SK-N-MC (cell line): ENCODE data around the gene SAYSD1.

Experiments used
- EZH2 ChIP-seq: fragments of 200-600 bp; sonication (generic); IDR thresholded peaks from one replicate; pipeline ENCODE4 v1.6.1; 2017; ENCODE audit warnings: antibody characterized with exemption
- FOXP2 ChIP-seq: optimal IDR thresholded peaks from 2 replicates; pipeline ENCODE3; 2011; ENCODE audit warnings: mild to moderate bottlenecking, moderate library complexity; ENCODE audit not compliant: insufficient read depth; ENCODE audit errors: extremely low read length, control extremely low read depth
- POLR2AphosphoS5 ChIP-seq: IDR thresholded peaks from 2 replicates; pipeline ENCODE4 v1.6.1; 2012; ENCODE audit warnings: mild to moderate bottlenecking, low read depth, low read length, borderline replicate concordance

- TF ChIP-seq POLR2AphosphoS5 (no peak), EZH2 (no peak), FOXP2 (no peak)
Observed at GRCh38 chr6:39104528-39104927, 10.5 kb downstream of the SAYSD1 start.
